ENCODE measurements around the gene PTMS. TPM values are rescaled to one million over a fixed set of nuclear protein-coding genes. Genes with fewer than 3 reads are reported as not detected.

PTMS gene
- total and polyA plus RNA-seq, 9 of the 15 experiments (the other 6 are each of a cell fraction or from before 2014, with no cell fraction given) = 5.1 to 287 (median 78.5) TPM

DNA sequence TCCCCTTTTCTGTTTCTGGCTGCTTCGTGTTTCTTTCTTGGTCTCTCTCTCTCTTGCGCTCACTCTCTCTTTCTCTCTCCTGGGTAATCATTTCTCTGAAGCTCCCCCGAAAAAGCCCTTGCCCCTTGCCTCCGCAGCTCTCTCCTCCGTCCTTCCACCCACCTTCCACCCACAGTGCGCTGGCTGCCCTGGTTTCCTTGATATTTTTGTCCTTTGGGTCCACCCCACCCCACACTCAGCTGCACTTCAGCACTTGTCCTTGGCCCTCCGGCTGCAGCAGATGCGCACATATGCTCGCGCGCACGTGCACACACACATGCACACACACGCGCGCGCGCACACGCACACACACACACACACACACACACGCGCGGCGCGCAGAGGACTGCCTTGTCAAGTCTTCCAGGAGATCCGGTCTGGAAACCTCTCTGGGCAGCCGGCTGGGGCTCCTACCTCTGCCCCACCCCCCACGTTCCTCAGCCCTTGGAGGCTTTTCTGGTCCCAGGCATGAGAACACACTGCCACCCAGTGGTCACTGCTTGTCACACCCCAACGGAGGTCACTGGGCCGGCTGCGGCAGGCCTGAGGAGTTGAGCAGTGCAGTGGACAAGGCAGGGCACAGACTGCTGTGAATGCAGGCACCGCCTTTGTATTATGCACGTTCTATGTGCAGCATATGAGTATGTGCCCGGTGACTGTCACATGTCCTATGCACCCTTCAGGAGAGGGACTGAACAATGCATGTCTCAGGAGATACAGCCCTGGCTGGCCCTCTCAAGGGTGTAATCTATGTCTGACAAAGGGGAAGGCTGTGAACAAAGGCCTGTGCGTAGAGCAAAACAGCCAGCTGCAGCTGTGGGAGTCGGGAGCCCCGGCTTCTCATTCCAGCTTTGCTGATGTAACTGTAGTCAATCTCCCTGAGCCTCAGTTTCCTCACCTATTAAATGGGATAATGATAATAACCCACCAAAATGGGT, 12.7 kb downstream of the PTMS start (continued):
- TF ChIP-seq, protein P1, sequence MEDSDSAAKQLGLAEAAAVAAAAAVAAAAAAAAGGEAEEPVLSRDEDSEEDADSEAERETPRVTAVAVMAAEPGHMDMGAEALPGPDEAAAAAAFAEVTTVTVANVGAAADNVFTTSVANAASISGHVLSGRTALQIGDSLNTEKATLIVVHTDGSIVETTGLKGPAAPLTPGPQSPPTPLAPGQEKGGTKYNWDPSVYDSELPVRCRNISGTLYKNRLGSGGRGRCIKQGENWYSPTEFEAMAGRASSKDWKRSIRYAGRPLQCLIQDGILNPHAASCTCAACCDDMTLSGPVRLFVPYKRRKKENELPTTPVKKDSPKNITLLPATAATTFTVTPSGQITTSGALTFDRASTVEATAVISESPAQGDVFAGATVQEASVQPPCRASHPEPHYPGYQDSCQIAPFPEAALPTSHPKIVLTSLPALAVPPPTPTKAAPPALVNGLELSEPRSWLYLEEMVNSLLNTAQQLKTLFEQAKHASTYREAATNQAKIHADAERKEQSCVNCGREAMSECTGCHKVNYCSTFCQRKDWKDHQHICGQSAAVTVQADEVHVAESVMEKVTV (CRISPR knock-in tag; IDR thresholded peaks at IDR 0.05) = peak; percentile 89
- TF ChIP-seq, protein P2, sequence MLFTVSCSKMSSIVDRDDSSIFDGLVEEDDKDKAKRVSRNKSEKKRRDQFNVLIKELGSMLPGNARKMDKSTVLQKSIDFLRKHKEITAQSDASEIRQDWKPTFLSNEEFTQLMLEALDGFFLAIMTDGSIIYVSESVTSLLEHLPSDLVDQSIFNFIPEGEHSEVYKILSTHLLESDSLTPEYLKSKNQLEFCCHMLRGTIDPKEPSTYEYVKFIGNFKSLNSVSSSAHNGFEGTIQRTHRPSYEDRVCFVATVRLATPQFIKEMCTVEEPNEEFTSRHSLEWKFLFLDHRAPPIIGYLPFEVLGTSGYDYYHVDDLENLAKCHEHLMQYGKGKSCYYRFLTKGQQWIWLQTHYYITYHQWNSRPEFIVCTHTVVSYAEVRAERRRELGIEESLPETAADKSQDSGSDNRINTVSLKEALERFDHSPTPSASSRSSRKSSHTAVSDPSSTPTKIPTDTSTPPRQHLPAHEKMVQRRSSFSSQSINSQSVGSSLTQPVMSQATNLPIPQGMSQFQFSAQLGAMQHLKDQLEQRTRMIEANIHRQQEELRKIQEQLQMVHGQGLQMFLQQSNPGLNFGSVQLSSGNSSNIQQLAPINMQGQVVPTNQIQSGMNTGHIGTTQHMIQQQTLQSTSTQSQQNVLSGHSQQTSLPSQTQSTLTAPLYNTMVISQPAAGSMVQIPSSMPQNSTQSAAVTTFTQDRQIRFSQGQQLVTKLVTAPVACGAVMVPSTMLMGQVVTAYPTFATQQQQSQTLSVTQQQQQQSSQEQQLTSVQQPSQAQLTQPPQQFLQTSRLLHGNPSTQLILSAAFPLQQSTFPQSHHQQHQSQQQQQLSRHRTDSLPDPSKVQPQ (CRISPR knock-in tag; IDR thresholded peaks at IDR 0.05; ENCODE audit: borderline replicate concordance) = peak; percentile 71; the same call in 1 of the 2 replicates
- TF ChIP-seq KDM2B (CRISPR knock-in tag; IDR thresholded peaks at IDR 0.05) = no peak
- TF ChIP-seq PPARD (CRISPR knock-in tag; IDR thresholded peaks at IDR 0.05) = no peak
- peak; percentile 55 for TF ChIP-seq ZFX (CRISPR knock-in tag; IDR thresholded peaks at IDR 0.05)
- TF ChIP-seq MCM2 (IDR thresholded peaks at IDR 0.05; ENCODE audit: low read depth) = no peak
- TF ChIP-seq ZC3H11A (IDR thresholded peaks at IDR 0.05; ENCODE audit: low read depth, low read length) = no peak
- no peak for TF ChIP-seq PHTF2 (CRISPR knock-in tag; IDR thresholded peaks at IDR 0.05)
- TF ChIP-seq MEF2D (tag; conservative IDR thresholded peaks at IDR 0.05; ENCODE audit: low read depth) = no peak
- no peak for TF ChIP-seq IRF2 (CRISPR knock-in tag; IDR thresholded peaks at IDR 0.05)
- no peak for TF ChIP-seq FOXO4 (CRISPR knock-in tag; IDR thresholded peaks at IDR 0.05)
- no peak for TF ChIP-seq POLR3G (IDR thresholded peaks at IDR 0.05; ENCODE audit: extremely low read depth, insufficient read length, insufficient replicate concordance)
- peak; percentile 93 to 97 for TF ChIP-seq RAD21 (CRISPR knock-in tag; conservative IDR thresholded peaks at IDR 0.05 in 1 of 2, IDR thresholded peaks at IDR 0.05 in 1 of 2)
- no peak for TF ChIP-seq E2F1 (CRISPR knock-in tag; IDR thresholded peaks at IDR 0.05)
- no peak for TF ChIP-seq BCLAF1 (IDR thresholded peaks at IDR 0.05; ENCODE audit: borderline replicate concordance in 1 of 2, control insufficient read depth in 1 of 2, low read depth in 2 of 2, low read length in 1 of 2)

Data from K562 (cell line).